GM19035 (cell line): Measurements from ENCODE around the gene TFEB.

Experiments
- ATAC-seq: cut with Tn5 transposase; IDR thresholded peaks from one replicate; pipeline ENCODE4 v1.9.1; 2021; ENCODE audit not compliant: unreplicated experiment

Gene TFEB

GRCh38 chr6:41677124-41677921, 58.1 kb downstream of the TFEB start:
- ATAC-seq: no peak

GRCh38 chr6:41676431-41676830, 59.0 kb downstream of the TFEB start:
- no peak for ATAC-seq

GRCh38 chr6:41675992-41676391, 59.4 kb downstream of the TFEB start:
- ATAC-seq: no peak

- no peak for ATAC-seq
Observed at GRCh38 chr6:41675176-41675775, 60.1 kb downstream of the TFEB start.

GRCh38 chr6:41674231-41675000, 61.0 kb downstream of the TFEB start:
- no peak for ATAC-seq

- ATAC-seq: no peak
Observed at GRCh38 chr6:41673704-41674000, 61.8 kb downstream of the TFEB start.

GRCh38 chr6:41672816-41673703, 62.3 kb downstream of the TFEB start:
- ATAC-seq: no peak

- ATAC-seq: no peak
Observed at GRCh38 chr6:41672016-41672415, 63.4 kb downstream of the TFEB start.

GRCh38 chr6:41671376-41671775, 64.0 kb downstream of the TFEB start:
- no peak for ATAC-seq

GRCh38 chr6:41670703-41671360, 64.6 kb downstream of the TFEB start:
- ATAC-seq: no peak

- no peak for ATAC-seq
Observed at GRCh38 chr6:41668968-41669367, 66.4 kb downstream of the TFEB start.

- ATAC-seq: no peak
Observed at GRCh38 chr6:41667195-41667594, 68.2 kb downstream of the TFEB start.

GRCh38 chr6:41664271-41664670, 71.1 kb downstream of the TFEB start:
- no peak for ATAC-seq

GRCh38 chr6:41663568-41663967, 71.8 kb downstream of the TFEB start:
- ATAC-seq: no peak

- ATAC-seq: no peak
Observed at GRCh38 chr6:41659935-41660334, 75.5 kb downstream of the TFEB start.

GRCh38 chr6:41658636-41659035, 76.8 kb downstream of the TFEB start:
- ATAC-seq: no peak

GRCh38 chr6:41657131-41658094, 78.0 kb downstream of the TFEB start:
- ATAC-seq: no peak

- ATAC-seq: no peak
Observed at GRCh38 chr6:41656002-41656691, 79.3 kb downstream of the TFEB start.

GRCh38 chr6:41655646-41656001, 79.8 kb downstream of the TFEB start:
- no peak for ATAC-seq
